ENCODE results near the gene HSPA4. TPM values are rescaled to one million over a fixed set of nuclear protein-coding genes. Genes with fewer than 3 reads are reported as not detected.
"Not testable (repeated sequence)": the region's sequence is repeated elsewhere in the genome, so short reads cannot be mapped to it uniquely, and the experiment has no call there.

Gene HSPA4
- polyA plus RNA-seq, 4 donors = 78.2 to 159 (median 132) TPM

- DNase-seq (ENCODE audit: low read depth in 4 of 4, low spot score in 3 of 4) = no peak
Measured at GRCh38 chr5:133121080-133121479, 69.3 kb downstream of the HSPA4 start.

GRCh38 chr5:133121611-133122150, 69.9 kb downstream of the HSPA4 start:
- DNase-seq (ENCODE audit: low read depth in 4 of 4, low spot score in 3 of 4) = no peak

DNA sequence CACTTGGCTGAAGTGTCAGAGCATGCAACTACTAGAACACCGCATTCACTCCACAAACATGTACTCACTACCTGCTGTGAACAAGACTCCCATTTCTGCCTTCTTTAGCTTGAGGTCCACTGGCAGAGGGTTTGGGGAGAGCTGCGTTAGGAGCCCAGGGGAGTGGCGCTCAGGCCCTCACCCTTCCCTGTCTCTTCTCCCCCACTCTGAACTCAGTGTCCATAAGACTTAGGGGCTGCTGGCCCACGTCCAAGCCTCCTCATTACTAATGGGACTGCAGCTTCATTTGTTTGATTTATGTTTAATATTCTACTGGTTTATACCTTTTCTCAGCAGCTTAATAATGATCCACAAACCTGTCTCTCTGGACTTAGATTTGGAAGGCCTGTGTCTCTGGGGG, 70.9 kb downstream of the HSPA4 start:
- no peak for DNase-seq (ENCODE audit: low read depth in 4 of 4, low spot score in 3 of 4)

DNA sequence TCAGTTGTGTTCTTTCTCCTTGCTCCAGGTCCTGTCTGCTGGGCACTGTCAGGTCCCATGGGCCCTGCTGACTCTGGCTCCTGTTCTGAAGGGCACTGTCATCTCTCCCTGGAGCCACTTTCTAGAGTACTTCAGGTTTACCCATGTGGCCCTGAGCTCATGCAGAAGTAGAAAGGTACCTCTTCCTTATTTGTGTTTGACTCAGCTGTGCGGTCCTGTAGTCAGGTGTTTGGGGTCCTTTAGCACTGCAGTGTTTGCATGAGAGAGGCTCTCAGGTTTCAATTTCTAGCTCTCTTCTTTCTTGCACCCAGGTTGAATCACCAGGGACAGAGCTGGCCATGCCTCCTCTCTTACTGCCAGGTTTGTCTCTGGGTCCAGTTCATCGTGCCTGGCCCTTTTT, 71.5 kb downstream of the HSPA4 start:
- no peak for DNase-seq (ENCODE audit: low read depth in 4 of 4, low spot score in 3 of 4)

- DNase-seq (ENCODE audit: low read depth in 4 of 4, low spot score in 3 of 4) = no peak
Measured at GRCh38 chr5:133124891-133125290, 73.1 kb downstream of the HSPA4 start.

DNA sequence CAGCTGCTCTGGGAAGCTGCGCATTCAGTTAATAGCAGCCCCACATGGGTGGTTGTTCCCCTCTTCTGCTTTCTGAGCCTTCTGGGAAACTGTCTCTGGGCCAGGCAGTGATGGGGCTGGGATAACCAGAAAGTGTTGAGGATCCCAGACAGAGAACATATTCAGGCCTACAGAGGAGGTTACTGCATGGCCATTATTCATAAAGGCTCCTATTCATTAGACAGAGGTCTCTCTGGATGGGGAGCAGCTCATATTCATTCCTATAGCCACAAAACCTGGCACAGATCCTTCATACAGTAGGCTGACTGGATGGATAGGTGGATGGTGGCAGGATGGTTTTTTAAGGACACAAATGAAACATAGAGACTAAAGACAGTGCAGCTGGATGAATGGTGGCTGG, 76.3 kb downstream of the HSPA4 start:
- no peak for DNase-seq (ENCODE audit: low read depth in 4 of 4, low spot score in 3 of 4)

- DNase-seq (ENCODE audit: low read depth in 4 of 4, low spot score in 3 of 4) = no peak
Measured at GRCh38 chr5:133129289-133129688, 77.5 kb downstream of the HSPA4 start.

GRCh38 chr5:133129950-133130349, 78.1 kb downstream of the HSPA4 start:
- no peak for DNase-seq (ENCODE audit: low read depth in 4 of 4, low spot score in 3 of 4)

GRCh38 chr5:133130387-133131118, 78.7 kb downstream of the HSPA4 start:
- no peak for DNase-seq (ENCODE audit: low read depth in 4 of 4, low spot score in 3 of 4)

- no peak for DNase-seq (ENCODE audit: low read depth in 4 of 4, low spot score in 3 of 4)
Measured at GRCh38 chr5:133132717-133133116, 80.9 kb downstream of the HSPA4 start.

- DNase-seq (ENCODE audit: low read depth in 4 of 4, low spot score in 3 of 4) = not testable (repeated sequence)
Measured at GRCh38 chr5:133133241-133133640, 81.4 kb downstream of the HSPA4 start.

GRCh38 chr5:133136890-133137289, 85.1 kb downstream of the HSPA4 start:
- DNase-seq (ENCODE audit: low read depth in 4 of 4, low spot score in 3 of 4) = not testable (repeated sequence)

GRCh38 chr5:133140311-133140710, 88.5 kb downstream of the HSPA4 start:
- DNase-seq (ENCODE audit: low read depth in 4 of 4, low spot score in 3 of 4) = no peak

- DNase-seq (ENCODE audit: low read depth in 4 of 4, low spot score in 3 of 4) = peak in 2 of 4 donors; percentile 6 to 17
Measured at GRCh38 chr5:133141746-133142145, 89.9 kb downstream of the HSPA4 start.

GRCh38 chr5:133142782-133143181, 91.0 kb downstream of the HSPA4 start:
- no peak for DNase-seq (ENCODE audit: low read depth in 4 of 4, low spot score in 3 of 4)

DNA sequence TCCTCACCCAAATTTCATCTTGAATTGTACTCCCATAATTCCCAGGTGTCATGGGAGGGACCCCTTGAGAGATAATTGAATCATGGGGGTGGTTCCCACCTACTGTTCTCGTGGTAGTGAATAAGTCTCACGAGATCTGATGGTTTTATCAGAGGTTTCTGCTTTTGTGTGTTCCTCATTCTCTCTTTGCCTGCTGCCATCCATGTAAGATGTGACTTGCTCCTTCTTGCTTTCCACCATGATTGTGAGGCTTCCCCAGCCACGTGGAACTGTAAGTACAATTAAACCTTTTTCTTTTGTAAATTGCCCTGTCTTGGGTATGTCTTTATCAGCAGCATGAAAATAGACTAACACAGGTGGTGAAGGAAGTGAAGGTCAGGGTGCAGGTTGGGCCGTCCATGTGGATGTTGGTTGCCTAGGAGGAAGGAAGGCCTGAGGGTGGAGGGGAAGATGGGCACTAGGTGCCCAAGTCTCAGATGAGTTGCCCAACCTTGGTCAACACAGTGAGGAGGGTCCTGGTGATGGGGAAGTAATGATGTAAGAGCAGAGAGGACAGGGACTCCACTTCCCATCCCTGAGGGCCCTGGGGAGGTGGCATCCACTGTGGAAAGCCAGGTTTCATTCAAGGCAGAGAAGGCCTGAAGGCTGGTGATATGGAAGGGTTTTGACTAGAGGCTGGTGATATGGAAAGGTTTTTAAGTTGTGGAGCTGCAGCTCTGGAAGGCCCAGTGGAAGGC, 92.6 kb downstream of the HSPA4 start:
- DNase-seq (ENCODE audit: low read depth in 4 of 4, low spot score in 3 of 4) = no peak

GRCh38 chr5:133145436-133146170, 93.8 kb downstream of the HSPA4 start:
- no peak for DNase-seq (ENCODE audit: low read depth in 4 of 4, low spot score in 3 of 4)

- DNase-seq (ENCODE audit: low read depth in 4 of 4, low spot score in 3 of 4) = no peak
Measured at GRCh38 chr5:133147411-133147810, 95.6 kb downstream of the HSPA4 start.

DNA sequence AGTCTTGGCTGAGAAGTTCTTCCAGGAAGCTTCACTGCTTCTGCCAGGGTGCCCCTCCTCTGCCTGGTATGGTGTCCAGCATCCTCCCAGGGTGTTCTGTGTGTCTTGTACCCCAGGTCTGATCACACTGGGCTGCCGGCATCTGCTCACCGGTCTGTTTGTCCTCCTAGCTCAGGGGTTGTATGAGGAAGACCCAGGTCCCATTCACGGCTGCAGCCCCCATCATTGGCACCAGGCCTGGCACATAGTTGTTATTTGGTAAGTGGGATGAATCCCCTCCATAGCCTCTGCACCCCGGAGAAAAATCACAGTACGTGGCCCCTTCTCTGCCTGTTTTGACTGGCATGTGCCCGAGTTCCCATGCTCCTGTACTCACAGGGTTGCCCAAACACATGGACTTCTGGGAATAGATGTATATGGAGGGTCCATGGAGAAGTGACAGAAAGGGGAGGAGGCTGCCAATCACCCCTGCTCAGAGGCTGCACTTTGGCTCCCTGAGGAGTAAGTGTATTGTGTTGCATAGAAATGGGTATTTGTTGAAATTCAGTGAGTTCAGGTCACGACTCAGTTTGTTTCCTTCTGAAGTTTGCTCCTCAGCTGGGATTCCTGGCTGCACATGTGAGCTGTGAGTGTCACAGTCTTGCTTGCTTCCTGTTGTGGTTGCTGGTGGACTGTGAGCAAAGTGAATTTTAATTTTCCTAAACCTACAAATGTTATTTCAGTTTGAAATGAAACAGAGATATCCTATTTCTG, 96.2 kb downstream of the HSPA4 start:
- DNase-seq (ENCODE audit: low read depth in 4 of 4, low spot score in 3 of 4) = no peak

DNA sequence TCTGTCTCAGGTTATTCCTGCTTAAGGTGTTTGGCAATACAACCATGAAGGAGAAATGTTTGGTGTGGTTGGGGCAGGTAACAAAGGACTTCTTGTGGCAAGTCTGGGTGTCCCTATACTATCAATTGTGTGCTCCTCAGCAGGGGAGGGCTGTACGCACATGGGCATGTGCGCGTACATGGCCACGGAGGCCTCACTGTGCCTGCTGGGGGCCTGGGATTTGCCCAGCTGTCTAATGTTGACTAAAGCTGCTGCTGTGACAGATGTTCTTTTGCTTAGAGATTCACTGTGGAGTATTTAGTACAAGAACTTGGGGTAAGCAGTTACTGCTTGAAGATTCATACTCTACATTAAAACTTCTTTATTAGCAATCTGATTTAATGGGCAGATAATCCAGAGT, 97.5 kb downstream of the HSPA4 start:
- no peak for DNase-seq (ENCODE audit: low read depth in 4 of 4, low spot score in 3 of 4)

All from left renal pelvis (tissue), 4 donors.